DND-41 (cell line): Measurements from ENCODE around the gene LMOD3.

Experiments
- EZH2 ChIP-seq: IDR thresholded peaks from 3 replicates; pipeline ENCODE4 v1.6.1; 2012; ENCODE audit warnings: borderline replicate concordance, low read depth, mild to moderate bottlenecking, moderate library complexity, low read length, inconsistent platforms; ENCODE audit not compliant: severe bottlenecking
- TF ChIP-seq, protein P1 (sequence below): IDR thresholded peaks from 2 replicates; pipeline ENCODE4 v1.5.1; 2012; ENCODE audit warnings: borderline replicate concordance, low read length, moderate library complexity, mild to moderate bottlenecking; ENCODE audit not compliant: poor library complexity, severe bottlenecking; ENCODE audit errors: extremely low read depth

DNA sequence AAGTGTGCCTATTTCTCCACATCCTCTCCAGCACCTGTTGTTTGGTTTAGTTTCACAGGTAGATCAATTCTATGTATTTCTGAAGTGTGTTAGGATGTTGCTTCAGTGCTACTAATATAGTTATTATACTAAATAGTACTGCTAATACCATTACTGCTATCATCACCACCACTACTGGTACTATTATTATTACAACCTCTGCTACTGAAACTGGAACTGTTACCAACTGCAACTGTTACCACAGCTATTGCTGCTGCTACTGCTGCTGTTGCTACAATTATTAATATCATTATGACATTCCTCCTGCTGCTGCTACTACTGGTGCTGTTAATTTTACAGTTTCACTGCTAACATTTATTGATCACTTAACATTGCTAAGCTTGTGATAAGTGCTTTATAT lies 8.3 kb upstream of the LMOD3 start:
- TF ChIP-seq, protein P1, sequence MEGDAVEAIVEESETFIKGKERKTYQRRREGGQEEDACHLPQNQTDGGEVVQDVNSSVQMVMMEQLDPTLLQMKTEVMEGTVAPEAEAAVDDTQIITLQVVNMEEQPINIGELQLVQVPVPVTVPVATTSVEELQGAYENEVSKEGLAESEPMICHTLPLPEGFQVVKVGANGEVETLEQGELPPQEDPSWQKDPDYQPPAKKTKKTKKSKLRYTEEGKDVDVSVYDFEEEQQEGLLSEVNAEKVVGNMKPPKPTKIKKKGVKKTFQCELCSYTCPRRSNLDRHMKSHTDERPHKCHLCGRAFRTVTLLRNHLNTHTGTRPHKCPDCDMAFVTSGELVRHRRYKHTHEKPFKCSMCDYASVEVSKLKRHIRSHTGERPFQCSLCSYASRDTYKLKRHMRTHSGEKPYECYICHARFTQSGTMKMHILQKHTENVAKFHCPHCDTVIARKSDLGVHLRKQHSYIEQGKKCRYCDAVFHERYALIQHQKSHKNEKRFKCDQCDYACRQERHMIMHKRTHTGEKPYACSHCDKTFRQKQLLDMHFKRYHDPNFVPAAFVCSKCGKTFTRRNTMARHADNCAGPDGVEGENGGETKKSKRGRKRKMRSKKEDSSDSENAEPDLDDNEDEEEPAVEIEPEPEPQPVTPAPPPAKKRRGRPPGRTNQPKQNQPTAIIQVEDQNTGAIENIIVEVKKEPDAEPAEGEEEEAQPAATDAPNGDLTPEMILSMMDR: no peak
- no peak for TF ChIP-seq EZH2
